Subcutaneous adipose tissue (tissue), 4 donors: Measurements from ENCODE around the gene TRIM28. TPM values are rescaled to one million over a fixed set of nuclear protein-coding genes. Genes with fewer than 3 reads are reported as not detected.

Experiments
- CTCF ChIP-seq: fragments of 450-650 bp; IDR thresholded peaks from one replicate; pipeline ENCODE4 v1.5.1; 2016; ENCODE audit warnings: low read depth, mild to moderate bottlenecking, control low read depth, antibody characterized with exemption, moderate library complexity
- small RNA-seq: library from RNA; depleted of rRNA; stranded (forward); fragments of <200 nt; gene quantifications from one replicate; pipeline ENCODE3, GENCODE V24; 2016
- total RNA-seq, 4 donors: library from RNA; depleted of rRNA; stranded (reverse); fragments of >200 nt; gene quantifications; one replicate each; pipeline ENCODE4 v1.1.0, GENCODE V29; 2016

TRIM28 gene
- total RNA-seq, 4 donors from 2014 or later, result 87.9 to 163 (median 119) TPM

GRCh38 chr19:58586133-58586765 is 42.4 kb downstream of the TRIM28 start:
- TF ChIP-seq CTCF, result no peak

Small RNAs within 50 kb of the gene (small RNA-seq; reads per million reads assigned to genes)
- gene MIR6807 (not detected), gene RN7SL525P (not detected)

Other genes with a start within 250 kb of the TRIM28 start
- 10 to 100 TPM; 39.2 to 42.2 (median 40.5) TPM for gene ERVK3-1, start 238.7 kb upstream of the TRIM28 start, total RNA-seq
- gene ZSCAN22, start 217.1 kb upstream of the TRIM28 start, total RNA-seq, result 1 to 10 TPM; 2.2 to 3.4 (median 2.6) TPM
- 10 to 100 TPM in 3 of 4 donors, 1 to 10 TPM in 1; 6.8 to 60.5 (median 11.8) TPM for gene A1BG, start 190.6 kb upstream of the TRIM28 start, total RNA-seq
- 1 to 10 TPM in 1 of 4 donors, under 1 TPM in 2, not detected in 1; 0.51 to 4.1 (median 0.88) TPM for gene ZNF497, start 181.3 kb upstream of the TRIM28 start, total RNA-seq
- 1 to 10 TPM in 3 of 4 donors, under 1 TPM in 1; 0.65 to 3.2 (median 1.3) TPM for gene ZNF837, start 163.0 kb upstream of the TRIM28 start, total RNA-seq
- 1,000 to 10,000 TPM in 3 of 4 donors, 100 to 1,000 TPM in 1; 904 to 1,484 (median 1,230) TPM for gene RPS5, start 156.8 kb upstream of the TRIM28 start, total RNA-seq
- gene RNF225, start 148.4 kb upstream of the TRIM28 start, total RNA-seq, result not detected
- gene ZNF584, start 135.4 kb upstream of the TRIM28 start, total RNA-seq, result 1 to 10 TPM; 4.7 to 9.5 (median 8.4) TPM
- gene ZNF132, start 103.9 kb upstream of the TRIM28 start, total RNA-seq, result 1 to 10 TPM; 3.6 to 6.6 (median 5.2) TPM
- gene ZNF324B, start 92.4 kb upstream of the TRIM28 start, total RNA-seq, result 1 to 10 TPM; 2.9 to 8.5 (median 5.1) TPM
- gene ZNF324, start 77.0 kb upstream of the TRIM28 start, total RNA-seq, result 10 to 100 TPM in 1 of 4 donors, 1 to 10 TPM in 3; 4.9 to 11.7 (median 8.6) TPM
- gene ZNF446, start 67.7 kb upstream of the TRIM28 start, total RNA-seq, result 10 to 100 TPM in 1 of 4 donors, 1 to 10 TPM in 3; 9.0 to 16.4 (median 9.4) TPM
- 10 to 100 TPM in 1 of 4 donors, 1 to 10 TPM in 3; 4.2 to 13.4 (median 7.2) TPM for gene SLC27A5, start 32.1 kb upstream of the TRIM28 start, total RNA-seq
- gene ZBTB45, start 24.3 kb upstream of the TRIM28 start, total RNA-seq, result 10 to 100 TPM in 1 of 4 donors, 1 to 10 TPM in 3; 5.5 to 10.2 (median 6.2) TPM
- gene CHMP2A, start 11.0 kb downstream of the TRIM28 start, total RNA-seq, result 100 to 1,000 TPM in 2 of 4 donors, 10 to 100 TPM in 2; 96.8 to 133 (median 106) TPM
- 10 to 100 TPM; 16.3 to 31.8 (median 20.6) TPM for gene UBE2M, start 14.5 kb downstream of the TRIM28 start, total RNA-seq
- gene MZF1, start 29.3 kb downstream of the TRIM28 start, total RNA-seq, result 10 to 100 TPM; 12.9 to 24.1 (median 17.2) TPM